ENCODE data around the gene CAMKMT.
"Not testable (repeated sequence)": the region's sequence is repeated elsewhere in the genome, so short reads cannot be mapped to it uniquely, and the experiment has no call there.

Gene CAMKMT

DNA sequence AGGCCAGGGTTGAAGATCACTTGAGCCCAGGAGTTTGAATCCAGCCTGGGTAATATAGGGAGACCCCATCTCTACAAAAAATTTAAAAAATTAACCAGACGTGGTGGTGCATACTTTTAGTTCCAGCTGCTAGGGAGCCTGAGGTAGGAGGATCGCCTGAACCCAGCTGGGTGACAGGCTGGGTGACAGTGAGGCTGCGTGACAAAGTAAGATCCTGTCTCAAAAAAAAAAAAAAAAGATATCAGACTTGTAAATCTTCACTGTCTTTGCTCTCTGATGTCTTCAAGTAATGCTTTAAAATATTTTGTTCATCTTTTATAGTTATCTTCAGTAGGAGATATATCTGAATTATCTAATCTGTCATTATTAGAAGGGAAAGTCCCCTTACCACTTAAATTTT lies 10.5 kb downstream of the CAMKMT start:
- Histone ChIP-seq H3K27ac (replicated peaks; ENCODE audit: low read length) (no peak overlapping the region), H3K4me1 (ENCODE audit: control insufficient read depth in 2 of 2, insufficient read depth in 1 of 2, low read depth in 1 of 2, low read length in 2 of 2) (no peaks in the 10 kb centered on the region), H4K91ac (ENCODE audit: low read depth, low read length, poor library complexity) (no peak overlapping the region), H2AFZ (ENCODE audit: low read length) (no peak overlapping the region), H2BK15ac (ENCODE audit: low read length) (no peak overlapping the region), H3K23ac (ENCODE audit: low read depth, low read length, poor library complexity) (no peak overlapping the region), H3K79me1 (ENCODE audit: low read depth, low read length) (no peaks in the 10 kb centered on the region), H3K18ac (ENCODE audit: low read length) (no peak overlapping the region), H2BK120ac (ENCODE audit: low read depth, low read length) (no peak overlapping the region), H3K9ac (ENCODE audit: low read depth, low read length, poor library complexity) (no peak overlapping the region), H2BK5ac (ENCODE audit: low read length) (no peak overlapping the region), H4K8ac (ENCODE audit: low read depth, low read length) (no peak overlapping the region), H3K4me3 (ENCODE audit: low read length in 2 of 2) (no peak overlapping the region), H2BK12ac (ENCODE audit: low read length) (no peak overlapping the region), H3K4me2 (ENCODE audit: insufficient read depth, low read length, poor library complexity, severe bottlenecking) (no peak overlapping the region), H3K27me3 (ENCODE audit: control insufficient read depth in 3 of 3, insufficient read depth in 3 of 3, low read depth in 1 of 3, low read length in 3 of 3) (no peaks in the 10 kb centered on the region), H3K14ac (ENCODE audit: low read length) (no peak overlapping the region), H3K36me3 (replicated peaks in 1 of 2; ENCODE audit: control insufficient read depth in 2 of 2, insufficient read depth in 2 of 2, low read length in 2 of 2) (no peaks in the 10 kb centered on the region), H3K4ac (ENCODE audit: low read length) (no peak overlapping the region), H2AK5ac (ENCODE audit: low read depth, low read length) (no peak overlapping the region), H3K9me3 (replicated peaks in 1 of 2; ENCODE audit: control insufficient read depth in 2 of 2, insufficient read depth in 1 of 2, low read depth in 1 of 2, low read length in 2 of 2) (peaks cover 0 to 4% of the 10 kb centered on the region in 2 donors)
- WGBS, 2 donors (ENCODE audit: extremely low coverage in 2 of 2, insufficient read length in 2 of 2, insufficient replicate concordance in 1 of 2) = no CpG with 5 or more reads among the region's 3 CpGs
- DNase-seq (ENCODE audit: low spot score) = no peak

DNA sequence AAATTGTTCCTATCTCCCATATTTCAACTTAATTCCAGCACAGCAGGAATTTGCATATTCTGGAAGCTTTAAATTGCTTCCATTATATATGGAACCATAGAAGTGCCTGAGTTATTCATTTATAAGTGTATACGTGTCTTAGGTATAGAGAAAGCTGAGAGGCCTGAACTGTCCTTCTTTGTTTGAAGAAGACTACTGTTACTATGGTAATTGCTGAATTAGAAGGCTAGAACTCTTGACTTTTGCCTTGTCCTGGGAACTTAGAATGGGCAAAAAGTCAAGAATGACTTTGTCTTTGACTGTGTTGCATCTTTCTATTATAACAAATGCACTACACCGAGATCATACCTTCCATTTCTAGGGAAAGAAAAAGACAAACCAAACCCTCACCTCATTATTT lies 15.7 kb downstream of the CAMKMT start:
- H4K8ac ChIP-seq (ENCODE audit: low read depth, low read length) = no peak overlapping the region
- no peak overlapping the region for H2BK12ac ChIP-seq (ENCODE audit: low read length)
- no peak overlapping the region for H3K23ac ChIP-seq (ENCODE audit: low read depth, low read length, poor library complexity)
- H4K91ac ChIP-seq (ENCODE audit: low read depth, low read length, poor library complexity) = no peak overlapping the region
- H2BK5ac ChIP-seq (ENCODE audit: low read length) = no peak overlapping the region
- H3K18ac ChIP-seq (ENCODE audit: low read length) = no peak overlapping the region
- H3K27me3 ChIP-seq (ENCODE audit: control insufficient read depth in 3 of 3, insufficient read depth in 3 of 3, low read depth in 1 of 3, low read length in 3 of 3) = no peaks in the 10 kb centered on the region
- no peak overlapping the region for H3K4me3 ChIP-seq (ENCODE audit: low read length in 2 of 2)
- no peaks in the 10 kb centered on the region for H3K79me1 ChIP-seq (ENCODE audit: low read depth, low read length)
- DNase-seq (ENCODE audit: low spot score) = no peak
- no peak overlapping the region for H3K4me2 ChIP-seq (ENCODE audit: insufficient read depth, low read length, poor library complexity, severe bottlenecking)
- no peak overlapping the region for H3K14ac ChIP-seq (ENCODE audit: low read length)
- no peak overlapping the region for H2AK5ac ChIP-seq (ENCODE audit: low read depth, low read length)
- H2AFZ ChIP-seq (ENCODE audit: low read length) = no peak overlapping the region
- no peak overlapping the region for H2BK120ac ChIP-seq (ENCODE audit: low read depth, low read length)
- no peak overlapping the region for H3K27ac ChIP-seq (replicated peaks; ENCODE audit: low read length)
- no peaks in the 10 kb centered on the region for H3K36me3 ChIP-seq (replicated peaks in 1 of 2; ENCODE audit: control insufficient read depth in 2 of 2, insufficient read depth in 2 of 2, low read length in 2 of 2)
- no peaks in the 10 kb centered on the region for H3K4me1 ChIP-seq (ENCODE audit: control insufficient read depth in 2 of 2, insufficient read depth in 1 of 2, low read depth in 1 of 2, low read length in 2 of 2)
- no peak overlapping the region for H3K4ac ChIP-seq (ENCODE audit: low read length)
- no peaks in the 10 kb centered on the region for H3K9me3 ChIP-seq (replicated peaks in 1 of 2; ENCODE audit: control insufficient read depth in 2 of 2, insufficient read depth in 1 of 2, low read depth in 1 of 2, low read length in 2 of 2)
- H2BK15ac ChIP-seq (ENCODE audit: low read length) = no peak overlapping the region
- WGBS, 2 donors (ENCODE audit: extremely low coverage in 2 of 2, insufficient read length in 2 of 2, insufficient replicate concordance in 1 of 2) = no CpG with 5 or more reads among the region's 2 CpGs
- H3K9ac ChIP-seq (ENCODE audit: low read depth, low read length, poor library complexity) = no peak overlapping the region

DNA sequence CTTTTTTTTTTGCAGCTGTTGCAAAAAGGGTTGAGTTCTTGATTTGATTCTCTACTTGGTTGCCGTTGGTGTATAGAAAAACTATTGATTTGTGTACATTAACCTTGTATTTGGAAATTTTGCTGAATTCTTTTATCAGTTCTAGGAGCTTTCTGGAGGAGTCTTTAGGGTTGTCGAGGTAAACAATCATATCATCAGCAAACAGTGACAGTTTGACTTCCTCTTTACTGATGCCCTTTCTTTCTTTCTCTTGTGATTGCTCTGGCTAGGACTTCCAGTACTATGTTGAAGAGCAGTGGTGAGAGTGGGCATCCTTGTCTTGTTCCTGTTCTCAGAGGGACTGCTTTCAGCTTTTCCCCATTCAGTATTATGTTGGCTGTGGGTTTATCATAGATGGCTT lies 23.5 kb downstream of the CAMKMT start:
- H3K4ac ChIP-seq (ENCODE audit: low read length); H3K36me3 ChIP-seq (replicated peaks in 1 of 2; ENCODE audit: control insufficient read depth in 2 of 2, insufficient read depth in 2 of 2, low read length in 2 of 2); H3K27ac ChIP-seq (replicated peaks; ENCODE audit: low read length); H3K4me3 ChIP-seq (ENCODE audit: low read length in 2 of 2); H3K9me3 ChIP-seq (replicated peaks in 1 of 2; ENCODE audit: control insufficient read depth in 2 of 2, insufficient read depth in 1 of 2, low read depth in 1 of 2, low read length in 2 of 2); H3K4me1 ChIP-seq (ENCODE audit: control insufficient read depth in 2 of 2, insufficient read depth in 1 of 2, low read depth in 1 of 2, low read length in 2 of 2); H4K8ac ChIP-seq (ENCODE audit: low read depth, low read length); H2BK12ac ChIP-seq (ENCODE audit: low read length); H3K4me2 ChIP-seq (ENCODE audit: insufficient read depth, low read length, poor library complexity, severe bottlenecking); H3K18ac ChIP-seq (ENCODE audit: low read length); H3K9ac ChIP-seq (ENCODE audit: low read depth, low read length, poor library complexity); H3K27me3 ChIP-seq (ENCODE audit: control insufficient read depth in 3 of 3, insufficient read depth in 3 of 3, low read depth in 1 of 3, low read length in 3 of 3); H2BK15ac ChIP-seq (ENCODE audit: low read length); H2AK5ac ChIP-seq (ENCODE audit: low read depth, low read length); DNase-seq (ENCODE audit: low spot score); H4K91ac ChIP-seq (ENCODE audit: low read depth, low read length, poor library complexity); H3K79me1 ChIP-seq (ENCODE audit: low read depth, low read length); H2AFZ ChIP-seq (ENCODE audit: low read length); H2BK5ac ChIP-seq (ENCODE audit: low read length); H3K23ac ChIP-seq (ENCODE audit: low read depth, low read length, poor library complexity); H2BK120ac ChIP-seq (ENCODE audit: low read depth, low read length); H3K14ac ChIP-seq (ENCODE audit: low read length): not testable (repeated sequence)
- WGBS, 2 donors (ENCODE audit: extremely low coverage in 2 of 2, insufficient read length in 2 of 2, insufficient replicate concordance in 1 of 2) = no CpG with 5 or more reads among the region's 2 CpGs

- H3K9me3 ChIP-seq (replicated peaks in 1 of 2; ENCODE audit: control insufficient read depth in 2 of 2, insufficient read depth in 1 of 2, low read depth in 1 of 2, low read length in 2 of 2) = peaks cover 0 to 10% of the 10 kb centered on the region in 2 donors
- H3K9ac ChIP-seq (ENCODE audit: low read depth, low read length, poor library complexity) = no peak overlapping the region
- H3K27ac ChIP-seq (replicated peaks; ENCODE audit: low read length) = no peak overlapping the region
- H2BK5ac ChIP-seq (ENCODE audit: low read length) = no peak overlapping the region
- no peak overlapping the region for H2BK15ac ChIP-seq (ENCODE audit: low read length)
- H3K4ac ChIP-seq (ENCODE audit: low read length) = no peak overlapping the region
- H3K14ac ChIP-seq (ENCODE audit: low read length) = no peak overlapping the region
- H3K36me3 ChIP-seq (replicated peaks in 1 of 2; ENCODE audit: control insufficient read depth in 2 of 2, insufficient read depth in 2 of 2, low read length in 2 of 2) = no peaks in the 10 kb centered on the region
- no peak overlapping the region for H2BK12ac ChIP-seq (ENCODE audit: low read length)
- no peak for DNase-seq (ENCODE audit: low spot score)
- no peak overlapping the region for H2BK120ac ChIP-seq (ENCODE audit: low read depth, low read length)
- H2AK5ac ChIP-seq (ENCODE audit: low read depth, low read length) = no peak overlapping the region
- H3K79me1 ChIP-seq (ENCODE audit: low read depth, low read length) = no peaks in the 10 kb centered on the region
- peaks cover 0 to 4% of the 10 kb centered on the region in 2 donors for H3K4me1 ChIP-seq (ENCODE audit: control insufficient read depth in 2 of 2, insufficient read depth in 1 of 2, low read depth in 1 of 2, low read length in 2 of 2)
- H4K91ac ChIP-seq (ENCODE audit: low read depth, low read length, poor library complexity) = no peak overlapping the region
- no peak overlapping the region for H2AFZ ChIP-seq (ENCODE audit: low read length)
- WGBS, 2 donors (ENCODE audit: extremely low coverage in 2 of 2, insufficient read length in 2 of 2, insufficient replicate concordance in 1 of 2) = no CpG with 5 or more reads among the region's 4 CpGs
- no peak overlapping the region for H3K23ac ChIP-seq (ENCODE audit: low read depth, low read length, poor library complexity)
- H4K8ac ChIP-seq (ENCODE audit: low read depth, low read length) = no peak overlapping the region
- H3K4me2 ChIP-seq (ENCODE audit: insufficient read depth, low read length, poor library complexity, severe bottlenecking) = no peak overlapping the region
- H3K4me3 ChIP-seq (ENCODE audit: low read length in 2 of 2) = no peak overlapping the region
- no peaks in the 10 kb centered on the region for H3K27me3 ChIP-seq (ENCODE audit: control insufficient read depth in 3 of 3, insufficient read depth in 3 of 3, low read depth in 1 of 3, low read length in 3 of 3)
- no peak overlapping the region for H3K18ac ChIP-seq (ENCODE audit: low read length)
Measured at GRCh38 chr2:44388877-44389276, 27.1 kb downstream of the CAMKMT start.
